Transverse colon (tissue), 4 donors: ENCODE data around the gene TSHZ3. TPM values are rescaled to one million over a fixed set of nuclear protein-coding genes. Genes with fewer than 3 reads are reported as not detected.

ENCODE experiments used
- DNase-seq: peaks from one replicate; pipeline ENCODE4 v3.0.0-alpha.2; 2019
- H3K27ac ChIP-seq, 4 donors: fragments of 200-600 bp; sonication (generic); 2 replicates each; pipeline ENCODE4 v1.5.1; 2016 to 2018; ENCODE audit warnings: inconsistent platforms in 4 of 4
- H3K27me3 ChIP-seq: fragments of 200-600 bp; sonication (generic); 2 replicates; pipeline ENCODE4 v1.5.1; 2017; ENCODE audit warnings: inconsistent platforms
- H3K36me3 ChIP-seq, 4 donors: fragments of 200-600 bp; sonication (generic); 2 replicates each; pipeline ENCODE4 v1.5.1; 2017 to 2019; ENCODE audit warnings: inconsistent platforms in 4 of 4
- H3K4me1 ChIP-seq, 4 donors: fragments of 200-600 bp; sonication (generic); 2 replicates each; pipeline ENCODE4 v1.5.1; 2017 to 2020; ENCODE audit warnings: inconsistent platforms in 4 of 4
- H3K4me3 ChIP-seq, 4 donors: fragments of 200-600 bp; sonication (generic); 1 replicate in 1 of 4; 2 replicates in 3 of 4; pipeline versions ENCODE4 v1.5.1 to v1.6.1; 2017 to 2019; ENCODE audit warnings: inconsistent platforms in 4 of 4
- H3K9me3 ChIP-seq, 2 donors: fragments of 200-600 bp; sonication (generic); 2 replicates each; pipeline ENCODE4 v1.5.1; 2017 to 2019; ENCODE audit warnings: inconsistent platforms in 2 of 2
- EP300 ChIP-seq: sonication (generic); formaldehyde crosslinking; IDR thresholded peaks from one replicate; pipeline ENCODE4 v1.6.1; 2017; ENCODE audit warnings: antibody characterized with exemption, low read depth
- POLR2A ChIP-seq: fragments of 450-650 bp; IDR thresholded peaks from one replicate; pipeline ENCODE4 v1.6.1; 2016; ENCODE audit warnings: antibody characterized with exemption, mild to moderate bottlenecking, moderate library complexity
- POLR2AphosphoS5 ChIP-seq, 3 donors: sonication (generic); formaldehyde crosslinking; IDR thresholded peaks; one replicate each; pipeline ENCODE4 v1.6.1; 2016; ENCODE audit warnings: antibody characterized with exemption in 3 of 3
- WGBS, 2 donors: methylation state at CpG; one replicate each; pipeline ENCODE4 v1.1.5; 2018; ENCODE audit warnings: low coverage in 1 of 2; 5-methylcytosine and 5-hydroxymethylcytosine counted together
- in situ Hi-C, 4 donors: fragments of 200-750 bp; cut with MboI; loops; one replicate each; pipeline versions ENCODE4 v1.15.0 to v1.15.1; 2017; ENCODE audit warnings: low sequenced_read_pairs in 3 of 4, low pct_ligation_motif_present in 1 of 4, low pct_unique_long_range_greater_than_20kb in 1 of 4
- intact Hi-C: fragments of 100-400 bp; cut with DNase I; formaldehyde crosslinking; loops from one replicate; pipeline ENCODE4 v1.15.1; 2023; ENCODE audit warnings: low total_unique reads
- total RNA-seq, 4 donors: library from RNA; depleted of rRNA; stranded (reverse); fragments of >200 nt; gene quantifications; one replicate each; pipeline ENCODE4 v1.1.0, GENCODE V29; 2016
- TF ChIP-seq, protein P1 (sequence below), 5 experiments: fragments of 200-600 bp in 3 of 5; fragments of 450-650 bp in 2 of 5; sonication (generic) in 3 of 5; IDR thresholded peaks; 1 replicate in 2 of 5; 2 replicates in 3 of 5; pipeline ENCODE4 v1.5.1; 2016 to 2017; ENCODE audit warnings: antibody characterized with exemption in 5 of 5, inconsistent platforms in 3 of 5, mild to moderate bottlenecking in 2 of 5, moderate library complexity in 1 of 5

Gene TSHZ3
- total RNA-seq, 4 donors from 2014 or later: 3.0 to 6.4 (median 4.6) TPM

DNA sequence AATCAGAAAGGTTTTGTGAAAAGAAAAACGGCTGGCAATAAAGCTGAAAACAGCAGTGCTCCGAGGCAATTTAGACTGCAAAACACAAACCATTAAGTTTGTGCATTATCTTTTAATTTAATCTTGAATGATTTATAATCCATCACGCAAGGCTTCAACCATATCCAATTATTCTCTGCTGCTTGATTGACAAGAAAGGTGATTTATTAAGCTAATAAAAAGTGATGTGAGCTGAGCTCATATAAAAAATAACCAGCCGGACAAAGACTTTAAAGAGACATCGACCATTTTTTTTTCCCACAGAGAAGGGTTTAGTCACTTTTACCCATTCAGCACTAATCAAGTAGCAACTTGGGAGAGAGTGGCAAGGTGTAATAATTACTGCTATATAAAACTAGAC is 33.6 kb downstream of the TSHZ3 start:
- no peaks in the 10 kb centered on the region for H3K36me3 ChIP-seq
- DNase-seq: no peak
- H3K9me3 ChIP-seq: no peaks in the 10 kb centered on the region
- intact Hi-C loops (no loop called here), in situ Hi-C loops (no loop called here)
- H3K27ac ChIP-seq: peak overlapping the region in 3 of 4 donors; percentile 48 to 59 (median 52)
- H3K27me3 ChIP-seq: no peaks in the 10 kb centered on the region
- peaks cover 5 to 41% (median 16%) of the 10 kb centered on the region in 4 donors for H3K4me1 ChIP-seq
- TF ChIP-seq, protein P1, sequence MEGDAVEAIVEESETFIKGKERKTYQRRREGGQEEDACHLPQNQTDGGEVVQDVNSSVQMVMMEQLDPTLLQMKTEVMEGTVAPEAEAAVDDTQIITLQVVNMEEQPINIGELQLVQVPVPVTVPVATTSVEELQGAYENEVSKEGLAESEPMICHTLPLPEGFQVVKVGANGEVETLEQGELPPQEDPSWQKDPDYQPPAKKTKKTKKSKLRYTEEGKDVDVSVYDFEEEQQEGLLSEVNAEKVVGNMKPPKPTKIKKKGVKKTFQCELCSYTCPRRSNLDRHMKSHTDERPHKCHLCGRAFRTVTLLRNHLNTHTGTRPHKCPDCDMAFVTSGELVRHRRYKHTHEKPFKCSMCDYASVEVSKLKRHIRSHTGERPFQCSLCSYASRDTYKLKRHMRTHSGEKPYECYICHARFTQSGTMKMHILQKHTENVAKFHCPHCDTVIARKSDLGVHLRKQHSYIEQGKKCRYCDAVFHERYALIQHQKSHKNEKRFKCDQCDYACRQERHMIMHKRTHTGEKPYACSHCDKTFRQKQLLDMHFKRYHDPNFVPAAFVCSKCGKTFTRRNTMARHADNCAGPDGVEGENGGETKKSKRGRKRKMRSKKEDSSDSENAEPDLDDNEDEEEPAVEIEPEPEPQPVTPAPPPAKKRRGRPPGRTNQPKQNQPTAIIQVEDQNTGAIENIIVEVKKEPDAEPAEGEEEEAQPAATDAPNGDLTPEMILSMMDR (IDR thresholded peaks at IDR 0.05): no peak
- TF ChIP-seq EP300 (no peak), POLR2AphosphoS5 (IDR thresholded peaks at IDR 0.05) (no peak), POLR2A (no peak)
- H3K4me3 ChIP-seq: no peak overlapping the region
- WGBS, 2 donors: 25 to 45% methylated on average over 5 of the region's 5 CpGs

GRCh38 chr19:31314849-31315629 is 34.2 kb downstream of the TSHZ3 start:
- TF ChIP-seq POLR2A (no peak), EP300 (no peak)
- TF ChIP-seq, protein P1 (IDR thresholded peaks at IDR 0.05): peak in 2 of 5 experiments; percentile 10 to 15
- H3K4me3 ChIP-seq: no peak overlapping the region
- no peaks in the 10 kb centered on the region for H3K27me3 ChIP-seq
- in situ Hi-C loops (no loop called here), intact Hi-C loops (no loop called here)
- H3K27ac ChIP-seq: no peak overlapping the region
- H3K4me1 ChIP-seq: peaks cover 5 to 41% (median 16%) of the 10 kb centered on the region in 4 donors
- no peak for DNase-seq
- WGBS, 2 donors: 60 to 64% methylated on average over 8 to 14 of the region's 14 CpGs
- no peaks in the 10 kb centered on the region for H3K9me3 ChIP-seq
- no peaks in the 10 kb centered on the region for H3K36me3 ChIP-seq

- Histone ChIP-seq H3K9me3 (no peaks in the 10 kb centered on the region), H3K27me3 (no peaks in the 10 kb centered on the region), H3K4me3 (no peak overlapping the region), H3K4me1 (peaks cover 5 to 41% (median 16%) of the 10 kb centered on the region in 4 donors), H3K27ac (no peak overlapping the region), H3K36me3 (no peaks in the 10 kb centered on the region)
- intact Hi-C loops: no loop called here
- in situ Hi-C loops: no loop called here
- no peak for DNase-seq
- no peak for TF ChIP-seq POLR2AphosphoS5 (IDR thresholded peaks at IDR 0.05)
- TF ChIP-seq, protein P1 (IDR thresholded peaks at IDR 0.05): no peak
- TF ChIP-seq EP300: no peak
- no peak for TF ChIP-seq POLR2A
- 91% methylated on average over 10 of the region's 10 CpGs; no CpG with 5 or more reads in 1 of the 2 donors for WGBS, 2 donors
Observed at GRCh38 chr19:31314156-31314555, 35.1 kb downstream of the TSHZ3 start.

DNA sequence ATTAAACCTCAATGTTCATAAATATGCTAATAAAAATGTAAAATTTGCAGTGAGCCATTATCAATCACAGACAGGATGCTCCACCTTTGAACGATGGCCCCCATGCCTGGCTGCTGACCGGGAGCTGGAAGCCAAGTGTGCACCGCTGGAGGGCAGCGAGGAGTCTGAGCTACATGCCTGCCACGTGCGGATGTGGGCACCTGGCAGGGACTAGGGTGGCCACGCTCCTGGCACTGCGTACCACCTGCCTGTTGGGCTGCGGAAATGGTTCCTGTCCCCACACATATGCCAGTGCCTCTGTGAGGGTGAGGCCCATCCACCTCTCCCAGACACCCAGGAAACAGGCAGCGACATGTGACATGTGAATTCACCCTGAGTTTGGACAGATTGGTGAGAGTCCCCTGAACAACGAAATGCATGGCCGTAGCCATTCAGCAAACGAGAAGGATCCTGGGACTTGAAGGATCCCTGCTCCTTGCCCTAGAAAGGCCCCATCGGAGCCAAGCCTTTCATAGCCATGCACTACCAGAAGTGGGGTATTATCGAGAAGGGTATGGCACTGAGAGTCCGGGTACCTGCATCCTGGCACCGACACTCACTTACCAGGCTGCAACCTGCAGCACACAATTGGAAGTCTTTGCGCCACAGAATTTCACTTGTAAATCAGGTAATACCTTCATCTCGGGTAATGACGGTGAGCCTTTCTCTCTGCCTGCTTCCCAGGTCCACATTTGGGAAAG is 35.8 kb downstream of the TSHZ3 start:
- H3K9me3 ChIP-seq: no peaks in the 10 kb centered on the region
- H3K27me3 ChIP-seq: no peaks in the 10 kb centered on the region
- H3K4me3 ChIP-seq: no peak overlapping the region
- 57 to 86% methylated on average over 2 to 20 of the region's 20 CpGs for WGBS, 2 donors
- in situ Hi-C loops: no loop called here
- H3K4me1 ChIP-seq: peaks cover 5 to 41% (median 16%) of the 10 kb centered on the region in 4 donors
- H3K27ac ChIP-seq: no peak overlapping the region
- intact Hi-C loops: no loop called here
- no peaks in the 10 kb centered on the region for H3K36me3 ChIP-seq
- no peak for TF ChIP-seq EP300
- TF ChIP-seq POLR2A: no peak
- TF ChIP-seq, protein P1 (IDR thresholded peaks at IDR 0.05): no peak
- no peak for TF ChIP-seq POLR2AphosphoS5 (IDR thresholded peaks at IDR 0.05)
- no peak for DNase-seq
